Measurements from ENCODE around the gene BTN3A1. TPM values are rescaled to one million over a fixed set of nuclear protein-coding genes. Genes with fewer than 3 reads are reported as not detected.
"Not testable (repeated sequence)": the region's sequence is repeated elsewhere in the genome, so short reads cannot be mapped to it uniquely, and the experiment has no call there.

The BTN3A1 gene
- total RNA-seq, 2 experiments from 2014 or later = 143 to 154 TPM

GRCh38 chr6:26411751-26412150 lies 9.7 kb downstream of the BTN3A1 start:
- no peak overlapping the region for H3K4me3 Mint-ChIP-seq
- peak overlapping the region; percentile 70 for H3K27ac Mint-ChIP-seq
- POLR2A ChIA-PET = no interaction called here
- no peak for DNase-seq
- H3K36me3 Mint-ChIP-seq = peaks cover 70% of the 10 kb centered on the region
- no peaks in the 10 kb centered on the region for H3K27me3 Mint-ChIP-seq
- H3K9me3 Mint-ChIP-seq = peaks cover 6% of the 10 kb centered on the region
- ATAC-seq (ENCODE audit: low read depth) = no peak
- peaks cover 14% of the 10 kb centered on the region for H3K4me1 Mint-ChIP-seq

DNA sequence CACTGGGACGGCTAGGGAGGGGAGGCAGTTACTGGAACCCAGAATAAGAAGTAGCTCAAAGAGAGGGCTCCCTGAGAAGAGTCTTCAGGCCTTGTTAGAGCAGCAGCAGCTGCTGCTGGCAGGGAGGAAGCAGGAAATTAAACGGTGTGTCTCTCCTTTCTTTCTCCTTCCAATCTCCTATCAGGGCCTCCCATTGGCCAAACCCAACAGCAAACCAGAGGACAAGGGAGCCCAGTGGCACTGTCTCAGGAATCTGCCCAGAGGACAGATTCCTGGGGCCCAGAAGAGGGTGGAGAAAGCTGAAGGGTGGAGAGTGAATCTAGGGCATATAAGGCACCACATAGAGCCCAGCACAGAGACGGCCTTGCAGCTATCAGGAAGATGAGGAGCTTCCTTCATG lies 10.2 kb downstream of the BTN3A1 start:
- H3K27ac Mint-ChIP-seq = peak overlapping the region; percentile 70
- H3K9me3 Mint-ChIP-seq = peaks cover 8% of the 10 kb centered on the region
- H3K27me3 Mint-ChIP-seq = no peaks in the 10 kb centered on the region
- ATAC-seq (ENCODE audit: low read depth) (no peak), DNase-seq (no peak)
- peaks cover 68% of the 10 kb centered on the region for H3K36me3 Mint-ChIP-seq
- H3K4me3 Mint-ChIP-seq = no peak overlapping the region
- POLR2A ChIA-PET = no interaction called here
- peaks cover 9% of the 10 kb centered on the region for H3K4me1 Mint-ChIP-seq

DNA sequence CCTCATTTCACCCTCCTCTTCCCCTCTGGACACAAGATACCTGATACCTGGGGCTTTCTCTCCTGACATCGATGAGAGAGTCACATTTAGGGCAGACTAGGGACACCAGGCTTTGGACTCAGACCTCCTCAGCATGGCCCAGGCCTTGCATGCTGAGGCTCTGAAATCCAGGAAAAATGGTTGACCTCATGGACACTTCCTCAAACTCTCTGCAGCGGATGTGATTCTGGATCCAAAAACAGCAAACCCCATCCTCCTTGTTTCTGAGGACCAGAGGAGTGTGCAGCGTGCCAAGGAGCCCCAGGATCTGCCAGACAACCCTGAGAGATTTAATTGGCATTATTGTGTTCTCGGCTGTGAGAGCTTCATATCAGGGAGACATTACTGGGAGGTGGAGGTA lies 10.9 kb downstream of the BTN3A1 start:
- no peak for ATAC-seq (ENCODE audit: low read depth)
- H3K27ac Mint-ChIP-seq = no peak overlapping the region
- peaks cover 14% of the 10 kb centered on the region for H3K9me3 Mint-ChIP-seq
- H3K4me3 Mint-ChIP-seq = no peak overlapping the region
- H3K4me1 Mint-ChIP-seq = peaks cover 5% of the 10 kb centered on the region
- peaks cover 66% of the 10 kb centered on the region for H3K36me3 Mint-ChIP-seq
- no peaks in the 10 kb centered on the region for H3K27me3 Mint-ChIP-seq
- no peak for DNase-seq
- POLR2A ChIA-PET = no interaction called here

DNA sequence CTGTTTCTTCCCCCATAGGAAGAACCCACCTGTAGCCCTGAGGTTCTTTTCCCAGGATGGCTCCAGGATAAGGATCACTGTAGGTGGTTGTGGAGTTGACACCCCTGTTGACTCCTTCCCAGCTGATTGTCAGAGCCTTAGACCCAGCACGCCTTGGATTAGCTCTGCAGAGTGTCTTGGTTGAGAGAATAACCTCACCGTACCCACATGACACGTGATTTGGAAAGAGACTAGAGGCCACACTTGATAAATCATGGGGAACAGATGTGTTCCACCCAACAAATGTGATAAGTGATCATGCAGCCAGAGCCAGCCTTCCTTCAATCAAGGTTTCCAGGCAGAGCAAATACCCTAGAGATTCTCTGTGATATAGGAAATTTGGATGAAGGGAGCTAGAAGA lies 12.2 kb downstream of the BTN3A1 start:
- Mint-ChIP-seq H3K4me3 (no peak overlapping the region), H3K9me3 (peaks cover 19% of the 10 kb centered on the region), H3K27ac (no peak overlapping the region), H3K36me3 (peaks cover 66% of the 10 kb centered on the region), H3K4me1 (peaks cover 4% of the 10 kb centered on the region), H3K27me3 (no peaks in the 10 kb centered on the region)
- no peak for ATAC-seq (ENCODE audit: low read depth)
- POLR2A ChIA-PET = no interaction called here
- no peak for DNase-seq

- POLR2A ChIA-PET = no interaction called here
- no peak overlapping the region for H3K4me3 Mint-ChIP-seq
- peaks cover 19% of the 10 kb centered on the region for H3K9me3 Mint-ChIP-seq
Measured at GRCh38 chr6:26415036-26415614, 13.1 kb downstream of the BTN3A1 start.

DNA sequence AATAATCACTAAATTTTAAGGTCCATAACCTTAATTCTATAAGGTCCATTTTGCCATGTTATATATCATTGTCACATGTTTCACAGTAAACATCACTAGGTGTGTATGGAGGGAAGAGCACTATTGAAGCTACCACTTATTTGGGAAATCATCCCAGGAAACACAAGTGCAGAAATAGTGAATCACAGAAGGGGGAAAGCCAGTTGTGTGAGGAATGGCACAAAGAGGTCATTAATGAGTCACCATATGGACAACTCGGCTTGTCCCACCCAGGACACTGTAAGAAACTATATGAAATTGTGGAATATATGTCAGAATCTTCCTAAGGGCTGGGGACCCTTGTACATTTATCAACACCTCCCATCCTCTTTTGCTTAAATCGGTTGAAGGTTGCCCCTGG lies 13.7 kb downstream of the BTN3A1 start:
- Mint-ChIP-seq H3K9me3 (peaks cover 19% of the 10 kb centered on the region), H3K4me3 (no peak overlapping the region), H3K36me3 (peaks cover 55% of the 10 kb centered on the region), H3K27me3 (no peaks in the 10 kb centered on the region), H3K4me1 (peaks cover 2% of the 10 kb centered on the region), H3K27ac (no peak overlapping the region)
- no peak for DNase-seq
- POLR2A ChIA-PET = no interaction called here
- ATAC-seq (ENCODE audit: low read depth) = no peak

More at GRCh38 chr6:26415036-26415614, 13.1 kb downstream of the BTN3A1 start:
- DNase-seq (no peak), ATAC-seq (ENCODE audit: low read depth) (no peak)
- Mint-ChIP-seq H3K27me3 (no peaks in the 10 kb centered on the region), H3K4me1 (peaks cover 2% of the 10 kb centered on the region), H3K27ac (no peak overlapping the region), H3K36me3 (peaks cover 59% of the 10 kb centered on the region)

GRCh38 chr6:26416288-26416687 lies 14.2 kb downstream of the BTN3A1 start:
- Mint-ChIP-seq H3K4me3 (no peak overlapping the region), H3K27ac (no peak overlapping the region), H3K27me3 (no peaks in the 10 kb centered on the region), H3K4me1 (peaks cover 2% of the 10 kb centered on the region), H3K36me3 (peaks cover 51% of the 10 kb centered on the region), H3K9me3 (peaks cover 19% of the 10 kb centered on the region)
- no peak for ATAC-seq (ENCODE audit: low read depth)
- DNase-seq = no peak
- POLR2A ChIA-PET = no interaction called here

- H3K27me3 Mint-ChIP-seq; H3K4me3 Mint-ChIP-seq; ATAC-seq (ENCODE audit: low read depth); DNase-seq; H3K4me1 Mint-ChIP-seq; POLR2A ChIA-PET; H3K27ac Mint-ChIP-seq: not testable (repeated sequence)
- H3K36me3 Mint-ChIP-seq = peaks cover 43% of the 10 kb centered on the region
- peaks cover 19% of the 10 kb centered on the region for H3K9me3 Mint-ChIP-seq
Measured at GRCh38 chr6:26418077-26418476, 16.0 kb downstream of the BTN3A1 start.

DNA sequence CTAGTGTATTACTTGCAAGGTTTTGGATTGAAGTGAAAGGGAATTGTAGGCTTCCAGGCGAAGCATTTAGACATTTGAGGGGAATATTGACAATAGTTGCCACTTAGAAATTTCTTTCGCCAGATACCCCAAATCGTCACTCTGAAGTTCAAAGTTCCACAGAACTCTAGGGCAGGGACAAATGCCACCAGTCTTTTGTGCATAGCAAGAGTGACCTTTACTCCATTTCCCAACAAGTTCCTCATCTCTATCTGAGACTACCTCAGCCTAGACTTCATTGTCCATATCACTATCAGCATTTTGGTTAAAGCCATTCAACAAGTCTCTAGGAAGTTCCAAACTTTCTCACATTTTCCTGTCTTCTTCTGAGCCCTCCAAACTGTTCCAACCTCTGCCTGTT lies 16.7 kb downstream of the BTN3A1 start:
- Mint-ChIP-seq H3K9me3 (peaks cover 19% of the 10 kb centered on the region), H3K36me3 (peaks cover 35% of the 10 kb centered on the region)
- H3K4me3 Mint-ChIP-seq; H3K4me1 Mint-ChIP-seq; H3K27ac Mint-ChIP-seq; ATAC-seq (ENCODE audit: low read depth); POLR2A ChIA-PET; H3K27me3 Mint-ChIP-seq; DNase-seq: not testable (repeated sequence)

- Mint-ChIP-seq H3K27ac (no peak overlapping the region), H3K9me3 (peaks cover 19% of the 10 kb centered on the region), H3K36me3 (peaks cover 23% of the 10 kb centered on the region), H3K27me3 (no peaks in the 10 kb centered on the region), H3K4me1 (peaks cover 14% of the 10 kb centered on the region), H3K4me3 (no peak overlapping the region)
- POLR2A ChIA-PET = interaction anchor here (1.0 kb wide), 1 partner anchor 90 kb away, joined by 4 read pairs; no protein-coding TSS in a partner anchor
- no peak for DNase-seq
- ATAC-seq (ENCODE audit: low read depth) = no peak
Measured at GRCh38 chr6:26420688-26421171, 18.7 kb downstream of the BTN3A1 start.

- ATAC-seq (ENCODE audit: low read depth) (peak; percentile 95), DNase-seq (peak; percentile 61)
- POLR2A ChIA-PET = interaction anchor here (1.0 kb wide), 1 partner anchor 90 kb away, joined by 4 read pairs; no protein-coding TSS in a partner anchor
- H3K27me3 Mint-ChIP-seq = no peaks in the 10 kb centered on the region
- peaks cover 13% of the 10 kb centered on the region for H3K9me3 Mint-ChIP-seq
- no peak overlapping the region for H3K27ac Mint-ChIP-seq
- peaks cover 21% of the 10 kb centered on the region for H3K36me3 Mint-ChIP-seq
- no peak overlapping the region for H3K4me3 Mint-ChIP-seq
- H3K4me1 Mint-ChIP-seq = peaks cover 14% of the 10 kb centered on the region
Measured at GRCh38 chr6:26421259-26422144, 19.4 kb downstream of the BTN3A1 start.

GRCh38 chr6:26422329-26422728 lies 20.3 kb downstream of the BTN3A1 start:
- no peaks in the 10 kb centered on the region for H3K27me3 Mint-ChIP-seq
- DNase-seq = no peak

GRCh38 chr6:26426691-26427450 lies 24.8 kb downstream of the BTN3A1 start:
- peaks cover 16% of the 10 kb centered on the region for H3K4me1 Mint-ChIP-seq
- peaks cover 25% of the 10 kb centered on the region for H3K36me3 Mint-ChIP-seq
- no peaks in the 10 kb centered on the region for H3K27me3 Mint-ChIP-seq
- no peaks in the 10 kb centered on the region for H3K9me3 Mint-ChIP-seq
- no peak for DNase-seq
- POLR2A ChIA-PET = no interaction called here
- no peak overlapping the region for H3K4me3 Mint-ChIP-seq
- ATAC-seq (ENCODE audit: low read depth) = no peak
- no peak overlapping the region for H3K27ac Mint-ChIP-seq

More at GRCh38 chr6:26422329-26422728, 20.3 kb downstream of the BTN3A1 start:
- Mint-ChIP-seq H3K9me3 (peaks cover 10% of the 10 kb centered on the region), H3K4me1 (peaks cover 16% of the 10 kb centered on the region), H3K36me3 (peaks cover 17% of the 10 kb centered on the region), H3K27ac (no peak overlapping the region), H3K4me3 (no peak overlapping the region)
- POLR2A ChIA-PET = no interaction called here
- no peak for ATAC-seq (ENCODE audit: low read depth)

All from activated naive CD8-positive, alpha-beta T cell treated with anti-CD3 and anti-CD28 coated beads, Interleukin-2, amount 10 ng/mL, durations not matched to agents 7 days and 5 days (primary cell).